ENCODE measurements around the gene PRKN. TPM values are rescaled to one million over a fixed set of nuclear protein-coding genes. Genes with fewer than 3 reads are reported as not detected.

PRKN gene
- total RNA-seq, 1 donor from 2014 or later, result 4.9 TPM

GRCh38 chr6:161586887-161587286 is 1140.7 kb downstream of the PRKN start:
- H3K36me3 ChIP-seq, result no peaks in the 10 kb centered on the region
- no peak overlapping the region for H3K4me3 ChIP-seq
- DNase-seq (ENCODE audit: extremely low spot score in 2 of 2), result no peak
- no peaks in the 10 kb centered on the region for H3K9me3 ChIP-seq
- no peak overlapping the region for H3K27ac ChIP-seq
- intact Hi-C loops (cut with DNase I), result no loop called here
- no peaks in the 10 kb centered on the region for H3K27me3 ChIP-seq
- H3K4me1 ChIP-seq, result no peaks in the 10 kb centered on the region
- TF ChIP-seq POLR2A (IDR thresholded peaks at IDR 0.05), result no peak
- no peak for TF ChIP-seq POLR2AphosphoS5 (IDR thresholded peaks at IDR 0.05; ENCODE audit: insufficient read depth in 1 of 2, low read depth in 1 of 2)
- TF ChIP-seq CTCF (IDR thresholded peaks at IDR 0.05), result no peak

- Histone ChIP-seq H3K9me3 (no peaks in the 10 kb centered on the region), H3K4me1 (no peaks in the 10 kb centered on the region), H3K4me3 (no peak overlapping the region), H3K27me3 (no peaks in the 10 kb centered on the region), H3K36me3 (no peaks in the 10 kb centered on the region), H3K27ac (no peak overlapping the region)
- TF ChIP-seq CTCF (IDR thresholded peaks at IDR 0.05) (no peak), POLR2A (IDR thresholded peaks at IDR 0.05) (no peak), POLR2AphosphoS5 (IDR thresholded peaks at IDR 0.05; ENCODE audit: insufficient read depth in 1 of 2, low read depth in 1 of 2) (no peak)
- no peak for DNase-seq (ENCODE audit: extremely low spot score in 2 of 2)
- intact Hi-C loops (cut with DNase I), result no loop called here
Measured at GRCh38 chr6:161584621-161585340, 1142.8 kb downstream of the PRKN start.

- Histone ChIP-seq H3K9me3 (no peaks in the 10 kb centered on the region), H3K4me1 (no peaks in the 10 kb centered on the region), H3K27ac (no peak overlapping the region), H3K36me3 (no peaks in the 10 kb centered on the region), H3K4me3 (no peak overlapping the region), H3K27me3 (no peaks in the 10 kb centered on the region)
- intact Hi-C loops (cut with DNase I), result no loop called here
- TF ChIP-seq POLR2AphosphoS5 (IDR thresholded peaks at IDR 0.05; ENCODE audit: insufficient read depth in 1 of 2, low read depth in 1 of 2), result no peak
- TF ChIP-seq POLR2A (IDR thresholded peaks at IDR 0.05), result no peak
- no peak for TF ChIP-seq CTCF (IDR thresholded peaks at IDR 0.05)
- no peak for DNase-seq (ENCODE audit: extremely low spot score in 2 of 2)
Measured at GRCh38 chr6:161584051-161584450, 1143.5 kb downstream of the PRKN start.

- H3K4me3 ChIP-seq, result no peak overlapping the region
- no peaks in the 10 kb centered on the region for H3K36me3 ChIP-seq
- H3K4me1 ChIP-seq, result no peaks in the 10 kb centered on the region
- TF ChIP-seq POLR2A (IDR thresholded peaks at IDR 0.05) (no peak), CTCF (IDR thresholded peaks at IDR 0.05) (no peak), POLR2AphosphoS5 (IDR thresholded peaks at IDR 0.05; ENCODE audit: insufficient read depth in 1 of 2, low read depth in 1 of 2) (no peak)
- H3K9me3 ChIP-seq, result no peaks in the 10 kb centered on the region
- H3K27ac ChIP-seq, result no peak overlapping the region
- no peak for DNase-seq (ENCODE audit: extremely low spot score in 2 of 2)
- H3K27me3 ChIP-seq, result no peaks in the 10 kb centered on the region
- intact Hi-C loops (cut with DNase I), result no loop called here
Measured at GRCh38 chr6:161583584-161583983, 1144.0 kb downstream of the PRKN start.

- Histone ChIP-seq H3K27me3 (no peaks in the 10 kb centered on the region), H3K27ac (no peak overlapping the region), H3K4me1 (no peaks in the 10 kb centered on the region), H3K9me3 (no peaks in the 10 kb centered on the region), H3K36me3 (no peaks in the 10 kb centered on the region), H3K4me3 (no peak overlapping the region)
- intact Hi-C loops (cut with DNase I), result no loop called here
- TF ChIP-seq CTCF (IDR thresholded peaks at IDR 0.05) (no peak), POLR2A (IDR thresholded peaks at IDR 0.05) (no peak), POLR2AphosphoS5 (IDR thresholded peaks at IDR 0.05; ENCODE audit: insufficient read depth in 1 of 2, low read depth in 1 of 2) (no peak)
- no peak for DNase-seq (ENCODE audit: extremely low spot score in 2 of 2)
Measured at GRCh38 chr6:161578478-161578877, 1149.1 kb downstream of the PRKN start.
